ENCODE data around the gene GJA3. TPM values are rescaled to one million over a fixed set of nuclear protein-coding genes. Genes with fewer than 3 reads are reported as not detected.
"Not testable (repeated sequence)": the region's sequence is repeated elsewhere in the genome, so short reads cannot be mapped to it uniquely, and the experiment has no call there.

GJA3 gene
- total RNA-seq, 2 experiments from 2014 or later = 0.75 to 0.76 TPM

GRCh38 chr13:20157151-20157796 is 3.6 kb downstream of the GJA3 start:
- no peaks in the 10 kb centered on the region for H3K9me3 Mint-ChIP-seq (ENCODE audit: low read depth)
- H3K36me3 Mint-ChIP-seq = no peaks in the 10 kb centered on the region
- H3K4me1 Mint-ChIP-seq = peaks cover 12% of the 10 kb centered on the region
- H3K27ac Mint-ChIP-seq = no peak overlapping the region
- CTCF ChIA-PET = interaction anchor here (0.7 to 1.4 kb wide), 3 partner anchors 28 to 172 kb away, joined by 3 to 4 read pairs (median 4); no protein-coding TSS in a partner anchor
- ATAC-seq = no peak
- DNase-seq = no peak
- H3K4me3 Mint-ChIP-seq = no peak overlapping the region
- peaks cover 46% of the 10 kb centered on the region for H3K27me3 Mint-ChIP-seq

GRCh38 chr13:20156702-20157101 is 4.2 kb downstream of the GJA3 start:
- H3K36me3 Mint-ChIP-seq = no peaks in the 10 kb centered on the region
- CTCF ChIA-PET = interaction anchor here (0.6 to 1.4 kb wide), 4 partner anchors 28 to 171 kb away, joined by 3 to 5 read pairs (median 4); no protein-coding TSS in a partner anchor
- no peak for DNase-seq
- peaks cover 8% of the 10 kb centered on the region for H3K4me1 Mint-ChIP-seq
- no peak overlapping the region for H3K4me3 Mint-ChIP-seq
- H3K27ac Mint-ChIP-seq = no peak overlapping the region
- peaks cover 42% of the 10 kb centered on the region for H3K27me3 Mint-ChIP-seq
- no peak for ATAC-seq
- no peaks in the 10 kb centered on the region for H3K9me3 Mint-ChIP-seq (ENCODE audit: low read depth)

GRCh38 chr13:20153290-20153689 is 7.6 kb downstream of the GJA3 start:
- CTCF ChIA-PET = interaction anchor here (1.0 kb wide), 1 partner anchor 11 kb away, joined by 3 read pairs; no protein-coding TSS in a partner anchor
- not testable (repeated sequence) for ATAC-seq; H3K4me3 Mint-ChIP-seq; H3K27ac Mint-ChIP-seq; H3K36me3 Mint-ChIP-seq; DNase-seq; H3K9me3 Mint-ChIP-seq (ENCODE audit: low read depth); H3K4me1 Mint-ChIP-seq
- peaks cover 30% of the 10 kb centered on the region for H3K27me3 Mint-ChIP-seq

- Mint-ChIP-seq H3K4me3 (no peak overlapping the region), H3K36me3 (no peaks in the 10 kb centered on the region), H3K27ac (no peak overlapping the region), H3K4me1 (no peaks in the 10 kb centered on the region), H3K27me3 (peaks cover 35% of the 10 kb centered on the region), H3K9me3 (ENCODE audit: low read depth) (no peaks in the 10 kb centered on the region)
- DNase-seq (no peak), ATAC-seq (no peak)
- CTCF ChIA-PET = interaction anchor here (1.4 kb wide), 1 partner anchor 45 kb away, joined by 3 read pairs; no protein-coding TSS in a partner anchor
Measured at GRCh38 chr13:20151612-20152011, 9.2 kb downstream of the GJA3 start.

- no peak overlapping the region for H3K4me3 Mint-ChIP-seq
- CTCF ChIA-PET = interaction anchor here (1.4 kb wide), 1 partner anchor 46 kb away, joined by 3 read pairs; no protein-coding TSS in a partner anchor
- DNase-seq (no peak), ATAC-seq (no peak)
- H3K4me1 Mint-ChIP-seq = no peaks in the 10 kb centered on the region
- H3K9me3 Mint-ChIP-seq (ENCODE audit: low read depth) = no peaks in the 10 kb centered on the region
- no peak overlapping the region for H3K27ac Mint-ChIP-seq
- peaks cover 35% of the 10 kb centered on the region for H3K27me3 Mint-ChIP-seq
- no peaks in the 10 kb centered on the region for H3K36me3 Mint-ChIP-seq
Measured at GRCh38 chr13:20151016-20151415, 9.8 kb downstream of the GJA3 start.

- Mint-ChIP-seq H3K9me3 (ENCODE audit: low read depth) (no peaks in the 10 kb centered on the region), H3K4me3 (no peak overlapping the region), H3K27me3 (peaks cover 35% of the 10 kb centered on the region), H3K36me3 (no peaks in the 10 kb centered on the region), H3K4me1 (no peaks in the 10 kb centered on the region), H3K27ac (no peak overlapping the region)
- ATAC-seq (no peak), DNase-seq (no peak)
- CTCF ChIA-PET = interaction anchor here (1.4 kb wide), 1 partner anchor 46 kb away, joined by 3 read pairs; no protein-coding TSS in a partner anchor
Measured at GRCh38 chr13:20150561-20150960, 10.3 kb downstream of the GJA3 start.

GRCh38 chr13:20149762-20150161 is 11.1 kb downstream of the GJA3 start:
- peaks cover 37% of the 10 kb centered on the region for H3K27me3 Mint-ChIP-seq
- H3K4me3 Mint-ChIP-seq = no peak overlapping the region
- DNase-seq (no peak), ATAC-seq (no peak)
- no peaks in the 10 kb centered on the region for H3K36me3 Mint-ChIP-seq
- CTCF ChIA-PET = interaction anchor here (1.2 kb wide), 1 partner anchor 10 kb away, joined by 3 read pairs; no protein-coding TSS in a partner anchor
- no peak overlapping the region for H3K27ac Mint-ChIP-seq
- H3K4me1 Mint-ChIP-seq = no peaks in the 10 kb centered on the region
- H3K9me3 Mint-ChIP-seq (ENCODE audit: low read depth) = no peaks in the 10 kb centered on the region

GRCh38 chr13:20148501-20149183 is 12.2 kb downstream of the GJA3 start:
- H3K9me3 Mint-ChIP-seq (ENCODE audit: low read depth) = no peaks in the 10 kb centered on the region
- CTCF ChIA-PET = interaction anchor here (1.2 kb wide), 1 partner anchor 9 kb away, joined by 3 read pairs; no protein-coding TSS in a partner anchor

GRCh38 chr13:20146381-20146780 is 14.5 kb downstream of the GJA3 start:
- DNase-seq = no peak
- no peak for ATAC-seq
- Mint-ChIP-seq H3K4me3 (no peak overlapping the region), H3K9me3 (ENCODE audit: low read depth) (no peaks in the 10 kb centered on the region), H3K36me3 (no peaks in the 10 kb centered on the region), H3K27me3 (peaks cover 44% of the 10 kb centered on the region), H3K27ac (no peak overlapping the region), H3K4me1 (peaks cover 7% of the 10 kb centered on the region)
- CTCF ChIA-PET = no interaction called here

More at GRCh38 chr13:20148501-20149183, 12.2 kb downstream of the GJA3 start:
- ATAC-seq (no peak), DNase-seq (no peak)
- H3K4me3 Mint-ChIP-seq = no peak overlapping the region
- no peak overlapping the region for H3K27ac Mint-ChIP-seq
- H3K27me3 Mint-ChIP-seq = peaks cover 36% of the 10 kb centered on the region
- no peaks in the 10 kb centered on the region for H3K36me3 Mint-ChIP-seq
- H3K4me1 Mint-ChIP-seq = no peaks in the 10 kb centered on the region

GRCh38 chr13:20145521-20145920 is 15.3 kb downstream of the GJA3 start:
- no peak overlapping the region for H3K27ac Mint-ChIP-seq
- peaks cover 7% of the 10 kb centered on the region for H3K4me1 Mint-ChIP-seq
- H3K27me3 Mint-ChIP-seq = peaks cover 53% of the 10 kb centered on the region
- DNase-seq (peak; percentile 15), ATAC-seq (no peak)
- CTCF ChIA-PET = no interaction called here
- H3K9me3 Mint-ChIP-seq (ENCODE audit: low read depth) = no peaks in the 10 kb centered on the region
- no peaks in the 10 kb centered on the region for H3K36me3 Mint-ChIP-seq
- no peak overlapping the region for H3K4me3 Mint-ChIP-seq

GRCh38 chr13:20144141-20144850 is 16.6 kb downstream of the GJA3 start:
- no peak overlapping the region for H3K4me3 Mint-ChIP-seq
- CTCF ChIA-PET = interaction anchor here (0.8 to 0.9 kb wide), 2 partner anchors 17 to 71 kb away, joined by 3 read pairs; partner anchors contain the start of gene GJA3
- H3K27ac Mint-ChIP-seq = no peak overlapping the region
- H3K27me3 Mint-ChIP-seq = peaks cover 63% of the 10 kb centered on the region
- no peaks in the 10 kb centered on the region for H3K9me3 Mint-ChIP-seq (ENCODE audit: low read depth)
- peak; percentile 9 for DNase-seq
- peaks cover 7% of the 10 kb centered on the region for H3K4me1 Mint-ChIP-seq
- no peaks in the 10 kb centered on the region for H3K36me3 Mint-ChIP-seq
- ATAC-seq = no peak

GRCh38 chr13:20142927-20143480 is 17.8 kb downstream of the GJA3 start:
- H3K4me1 Mint-ChIP-seq = peaks cover 7% of the 10 kb centered on the region
- no peaks in the 10 kb centered on the region for H3K36me3 Mint-ChIP-seq
- H3K27ac Mint-ChIP-seq = no peak overlapping the region
- H3K27me3 Mint-ChIP-seq = peaks cover 66% of the 10 kb centered on the region
- no peak for DNase-seq
- no peaks in the 10 kb centered on the region for H3K9me3 Mint-ChIP-seq (ENCODE audit: low read depth)
- ATAC-seq = no peak
- H3K4me3 Mint-ChIP-seq = no peak overlapping the region
- CTCF ChIA-PET = interaction anchor here (0.9 to 1.3 kb wide), 3 partner anchors 18 to 158 kb away, joined by 3 read pairs; partner anchors contain the start of gene GJA3
